ENCODE measurements around the gene ITGAE. TPM values are rescaled to one million over a fixed set of nuclear protein-coding genes. Genes with fewer than 3 reads are reported as not detected.

Gene ITGAE
- total RNA-seq, 1 donor from 2014 or later, result 28.3 TPM

DNA sequence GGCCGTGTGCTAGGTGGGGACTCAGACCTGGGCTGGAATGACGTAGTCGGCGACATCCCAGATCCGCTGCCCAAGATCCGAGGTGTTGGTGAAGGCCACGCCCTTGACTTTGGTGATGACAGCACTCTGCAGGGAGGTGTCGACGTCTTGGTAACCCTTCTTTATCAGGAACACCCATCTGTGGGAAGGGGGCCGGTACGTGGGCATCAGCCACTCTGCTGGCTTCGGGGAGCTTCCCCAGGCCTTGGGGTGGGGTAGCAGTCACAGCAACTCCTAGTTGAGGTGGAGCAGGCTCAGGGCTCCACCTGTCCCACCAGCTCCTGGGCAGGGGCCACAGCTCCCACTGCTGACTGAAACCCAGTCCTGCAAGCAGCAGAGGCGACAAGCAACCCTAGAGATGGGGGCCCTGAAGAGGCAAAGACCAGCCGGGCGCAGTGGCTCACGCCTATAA is 109.3 kb downstream of the ITGAE start:
- Mint-ChIP-seq H3K36me3 (ENCODE audit: low read depth) (no peaks in the 10 kb centered on the region), H3K9me3 (ENCODE audit: low read depth) (no peaks in the 10 kb centered on the region), H3K27me3 (ENCODE audit: low read depth) (peaks cover 4% of the 10 kb centered on the region), H3K4me1 (ENCODE audit: low read depth) (peaks cover 4% of the 10 kb centered on the region), H3K4me3 (ENCODE audit: unreplicated experiment) (no peak overlapping the region), H3K27ac (ENCODE audit: unreplicated experiment) (no peak overlapping the region)
- TF ChIP-seq, protein P1, sequence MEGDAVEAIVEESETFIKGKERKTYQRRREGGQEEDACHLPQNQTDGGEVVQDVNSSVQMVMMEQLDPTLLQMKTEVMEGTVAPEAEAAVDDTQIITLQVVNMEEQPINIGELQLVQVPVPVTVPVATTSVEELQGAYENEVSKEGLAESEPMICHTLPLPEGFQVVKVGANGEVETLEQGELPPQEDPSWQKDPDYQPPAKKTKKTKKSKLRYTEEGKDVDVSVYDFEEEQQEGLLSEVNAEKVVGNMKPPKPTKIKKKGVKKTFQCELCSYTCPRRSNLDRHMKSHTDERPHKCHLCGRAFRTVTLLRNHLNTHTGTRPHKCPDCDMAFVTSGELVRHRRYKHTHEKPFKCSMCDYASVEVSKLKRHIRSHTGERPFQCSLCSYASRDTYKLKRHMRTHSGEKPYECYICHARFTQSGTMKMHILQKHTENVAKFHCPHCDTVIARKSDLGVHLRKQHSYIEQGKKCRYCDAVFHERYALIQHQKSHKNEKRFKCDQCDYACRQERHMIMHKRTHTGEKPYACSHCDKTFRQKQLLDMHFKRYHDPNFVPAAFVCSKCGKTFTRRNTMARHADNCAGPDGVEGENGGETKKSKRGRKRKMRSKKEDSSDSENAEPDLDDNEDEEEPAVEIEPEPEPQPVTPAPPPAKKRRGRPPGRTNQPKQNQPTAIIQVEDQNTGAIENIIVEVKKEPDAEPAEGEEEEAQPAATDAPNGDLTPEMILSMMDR (IDR thresholded peaks at IDR 0.05), result no peak
- no peak for DNase-seq (ENCODE audit: low spot score)

DNA sequence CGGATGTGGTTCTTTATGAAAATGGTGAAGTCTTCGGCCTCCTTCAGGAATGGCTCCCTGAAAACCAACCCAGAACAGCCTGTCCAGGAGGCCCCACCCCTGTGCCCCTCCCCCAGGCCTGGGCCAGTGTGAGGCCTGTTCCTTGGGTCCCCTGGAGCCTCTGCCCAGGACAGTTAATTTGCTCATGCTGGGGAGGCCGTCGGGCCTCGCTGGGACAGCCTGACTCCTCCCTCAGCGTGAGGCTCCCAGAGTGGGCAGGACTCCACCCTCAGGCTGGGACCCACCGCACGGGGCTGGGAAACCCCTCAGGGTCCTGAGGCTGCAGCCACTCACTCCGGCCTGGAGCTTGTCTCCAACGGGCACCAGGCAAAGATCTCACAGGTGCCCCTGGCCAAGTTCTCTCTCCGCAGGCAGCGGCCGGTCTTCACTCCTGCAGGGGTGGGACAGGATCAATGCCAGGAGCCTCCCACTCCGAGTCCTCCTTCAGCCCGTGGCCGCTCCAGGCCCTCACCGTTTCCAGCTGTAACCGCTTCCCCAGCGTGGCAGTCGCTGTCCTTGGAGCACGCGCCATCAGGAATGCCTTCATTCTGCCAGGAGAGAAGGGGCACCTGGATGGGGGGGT is 110.8 kb downstream of the ITGAE start:
- Mint-ChIP-seq H3K4me1 (ENCODE audit: low read depth) (no peaks in the 10 kb centered on the region), H3K9me3 (ENCODE audit: low read depth) (no peaks in the 10 kb centered on the region), H3K4me3 (ENCODE audit: unreplicated experiment) (no peak overlapping the region), H3K27ac (ENCODE audit: unreplicated experiment) (no peak overlapping the region), H3K27me3 (ENCODE audit: low read depth) (peaks cover 4% of the 10 kb centered on the region), H3K36me3 (ENCODE audit: low read depth) (no peaks in the 10 kb centered on the region)
- no peak for DNase-seq (ENCODE audit: low spot score)
- TF ChIP-seq, protein P1 (IDR thresholded peaks at IDR 0.05), result no peak

DNA sequence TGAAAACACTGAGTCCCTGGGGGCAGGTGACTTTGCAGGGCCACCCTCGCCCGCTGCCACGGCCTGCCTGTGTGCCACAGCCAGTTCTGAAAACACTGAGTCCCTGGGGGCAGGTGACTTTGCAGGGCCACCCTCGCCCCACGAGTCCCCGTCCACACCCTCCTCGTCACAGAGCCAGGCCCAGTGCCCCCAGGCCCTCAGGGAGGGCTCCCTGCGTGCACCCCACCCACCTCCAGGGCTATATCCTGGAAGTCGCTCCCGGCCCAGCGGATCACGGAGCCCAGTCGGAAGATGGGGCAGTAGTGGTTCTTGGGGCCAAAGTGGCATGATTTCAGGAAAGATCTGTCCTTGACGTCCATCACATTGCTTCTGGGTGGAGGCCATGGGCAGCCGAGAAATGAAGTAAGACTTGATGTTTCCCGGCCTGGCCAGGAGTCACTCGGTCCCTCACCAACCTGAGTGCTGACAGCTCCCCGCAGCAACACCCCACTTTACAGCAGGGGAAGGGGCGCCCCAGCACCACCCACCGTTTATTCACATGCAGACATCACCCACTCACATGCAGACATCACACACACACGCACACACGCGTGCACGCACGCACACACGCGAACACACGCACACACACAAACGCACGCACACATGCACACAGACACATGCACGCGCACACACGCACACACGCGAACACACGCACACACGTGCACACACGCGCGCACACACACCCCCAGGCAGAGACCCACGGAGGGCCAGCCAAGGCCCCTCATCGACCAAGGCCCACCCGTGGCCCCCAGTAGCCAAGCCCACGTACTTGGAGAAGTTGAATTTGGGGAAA is 111.5 kb downstream of the ITGAE start:
- TF ChIP-seq, protein P1 (IDR thresholded peaks at IDR 0.05), result no peak
- Mint-ChIP-seq H3K4me1 (ENCODE audit: low read depth) (no peaks in the 10 kb centered on the region), H3K9me3 (ENCODE audit: low read depth) (no peaks in the 10 kb centered on the region), H3K4me3 (ENCODE audit: unreplicated experiment) (no peak overlapping the region), H3K27ac (ENCODE audit: unreplicated experiment) (no peak overlapping the region), H3K27me3 (ENCODE audit: low read depth) (peaks cover 1% of the 10 kb centered on the region), H3K36me3 (ENCODE audit: low read depth) (no peaks in the 10 kb centered on the region)
- no peak for DNase-seq (ENCODE audit: low spot score)

DNA sequence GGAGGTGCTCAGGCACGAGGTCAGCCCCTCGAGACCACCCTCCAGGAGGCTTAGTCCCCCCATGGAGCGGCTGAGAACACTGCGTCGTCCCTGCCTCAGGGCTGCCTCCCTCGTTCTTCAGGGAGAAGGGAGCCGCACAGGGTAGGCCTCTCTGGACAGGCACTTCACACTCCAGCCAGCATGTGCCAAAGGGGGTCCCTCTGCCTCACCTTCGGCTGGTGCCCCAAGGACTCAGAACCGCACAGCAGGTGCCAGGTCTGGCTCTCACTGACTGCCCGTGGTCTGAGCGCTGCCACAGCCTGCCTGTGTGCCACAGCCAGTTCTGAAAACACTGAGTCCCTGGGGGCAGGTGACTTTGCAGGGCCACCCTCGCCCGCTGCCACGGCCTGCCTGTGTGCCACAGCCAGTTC is 112.1 kb downstream of the ITGAE start:
- H3K27me3 Mint-ChIP-seq (ENCODE audit: low read depth), result no peaks in the 10 kb centered on the region
- no peaks in the 10 kb centered on the region for H3K9me3 Mint-ChIP-seq (ENCODE audit: low read depth)
- H3K27ac Mint-ChIP-seq (ENCODE audit: unreplicated experiment), result no peak overlapping the region
- no peaks in the 10 kb centered on the region for H3K4me1 Mint-ChIP-seq (ENCODE audit: low read depth)
- TF ChIP-seq, protein P1 (IDR thresholded peaks at IDR 0.05), result no peak
- no peak for DNase-seq (ENCODE audit: low spot score)
- no peaks in the 10 kb centered on the region for H3K36me3 Mint-ChIP-seq (ENCODE audit: low read depth)
- H3K4me3 Mint-ChIP-seq (ENCODE audit: unreplicated experiment), result no peak overlapping the region

DNA sequence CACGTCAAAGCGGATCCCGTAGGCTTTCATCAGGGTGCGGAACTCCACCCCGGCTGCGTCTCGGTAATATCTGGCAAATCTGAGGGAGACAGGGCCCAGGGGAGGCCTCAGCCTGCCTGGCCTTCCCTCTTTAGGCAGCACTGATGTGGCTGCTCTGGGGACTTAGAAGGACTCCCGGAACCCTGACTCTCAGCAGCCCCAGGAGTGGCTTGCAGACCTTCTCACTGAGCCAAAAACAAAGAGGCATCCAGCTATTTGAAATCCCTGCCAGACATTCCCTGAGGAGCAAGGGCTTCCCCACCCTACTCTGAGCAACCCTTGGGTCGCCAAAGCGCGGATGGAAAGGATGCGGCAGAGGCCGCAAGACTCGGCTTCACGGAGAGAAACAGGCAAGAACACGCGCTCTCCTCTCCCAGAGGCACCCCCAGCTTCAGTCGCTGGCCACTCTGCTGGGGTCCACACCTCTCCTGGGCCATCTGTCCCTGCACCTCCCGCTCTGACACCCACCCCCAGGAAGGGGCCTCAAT is 112.9 kb downstream of the ITGAE start:
- H3K27me3 Mint-ChIP-seq (ENCODE audit: low read depth), result peaks cover under 1% of the 10 kb centered on the region
- DNase-seq (ENCODE audit: low spot score), result no peak
- no peaks in the 10 kb centered on the region for H3K36me3 Mint-ChIP-seq (ENCODE audit: low read depth)
- no peaks in the 10 kb centered on the region for H3K4me1 Mint-ChIP-seq (ENCODE audit: low read depth)
- no peak overlapping the region for H3K4me3 Mint-ChIP-seq (ENCODE audit: unreplicated experiment)
- TF ChIP-seq, protein P1 (IDR thresholded peaks at IDR 0.05), result no peak
- H3K9me3 Mint-ChIP-seq (ENCODE audit: low read depth), result no peaks in the 10 kb centered on the region
- H3K27ac Mint-ChIP-seq (ENCODE audit: unreplicated experiment), result no peak overlapping the region
